Measurements from ENCODE around the gene RINL. TPM values are rescaled to one million over a fixed set of nuclear protein-coding genes. Genes with fewer than 3 reads are reported as not detected.
"Not testable (repeated sequence)": the region's sequence is repeated elsewhere in the genome, so short reads cannot be mapped to it uniquely, and the experiment has no call there.

The RINL gene
- polyA plus RNA-seq, 3 donors, result 7.2 to 19.3 (median 13.5) TPM

DNA sequence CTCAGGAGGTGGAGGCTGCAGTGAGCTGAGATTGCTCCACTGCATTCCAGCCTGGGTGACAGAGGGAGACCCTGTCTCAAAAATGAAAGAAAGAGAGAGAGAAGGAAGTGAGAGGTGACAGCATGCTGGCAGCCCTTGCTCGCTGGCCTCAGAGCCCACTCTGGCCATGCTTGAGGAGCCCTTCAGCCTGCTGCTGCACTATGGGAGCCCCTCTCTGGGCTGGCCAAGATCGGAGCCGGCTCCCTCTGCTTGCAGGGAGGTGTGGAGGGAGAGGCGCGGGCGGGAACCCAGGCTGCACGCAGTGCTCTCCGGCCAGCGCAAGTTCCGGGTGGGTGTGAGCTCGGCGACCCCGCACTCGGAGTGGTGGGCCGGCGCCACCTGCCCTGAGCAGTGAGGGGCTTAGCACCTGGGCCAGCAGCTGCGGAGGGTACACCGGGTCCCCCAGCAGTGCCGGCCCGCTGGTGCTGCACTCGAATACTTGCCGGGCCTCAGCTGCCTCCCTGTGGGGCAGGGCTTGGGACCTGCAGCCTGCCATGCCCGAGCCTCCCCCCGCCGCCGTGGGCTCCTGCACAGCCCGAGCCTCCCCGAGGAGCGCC lies 56.7 kb downstream of the RINL start:
- 97 to 98% (median 98%) methylated on average over 28 to 29 of the region's 29 CpGs for WGBS, 3 donors
- H3K27ac ChIP-seq (ENCODE audit: low read depth, low read length), result not testable (repeated sequence)

DNA sequence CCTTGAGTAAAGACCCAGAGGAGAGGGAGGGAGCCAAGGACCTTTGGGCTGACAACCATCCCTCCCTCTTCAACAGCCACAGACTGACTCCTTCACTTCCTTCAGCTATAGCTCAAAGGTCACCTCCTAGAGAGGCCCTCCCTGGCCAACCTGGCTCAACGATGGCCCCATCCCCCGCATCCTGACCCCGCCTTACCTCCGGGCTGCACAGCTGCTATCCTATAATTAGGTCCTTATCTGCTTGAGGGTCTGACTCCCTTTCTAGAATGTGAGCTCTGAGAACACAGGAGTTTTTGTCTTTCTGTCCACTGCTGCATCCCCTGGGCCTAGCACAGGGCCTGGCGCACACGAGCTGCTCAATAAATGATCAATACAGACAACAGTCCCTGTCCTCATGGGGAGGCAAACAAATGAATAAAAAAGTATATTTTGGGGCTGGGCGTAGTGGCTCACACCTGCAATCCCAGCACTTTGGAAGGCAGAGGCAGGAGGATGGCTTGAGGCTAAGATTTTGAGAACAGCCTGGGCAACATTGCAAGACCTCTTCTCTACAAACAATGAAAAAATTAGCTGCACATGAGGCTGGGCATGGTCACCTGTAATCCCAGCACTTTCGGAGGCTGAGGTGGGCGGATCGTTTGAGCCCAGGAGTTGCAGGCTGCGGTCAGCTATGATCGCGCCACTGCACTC lies 58.7 kb downstream of the RINL start:
- WGBS, 3 donors, result 69 to 90% (median 83%) methylated on average over 13 of the region's 13 CpGs
- no peak overlapping the region for H3K27ac ChIP-seq (ENCODE audit: low read depth, low read length)

Other genes starting within 250 kb of the RINL start
- gene ACTN4, start 230.6 kb downstream of the RINL start, polyA plus RNA-seq, result 100 to 1,000 TPM in 2 of 3 donors, 10 to 100 TPM in 1; 71.1 to 195 (median 101) TPM
- gene CAPN12, start 133.8 kb downstream of the RINL start, polyA plus RNA-seq, result 1 to 10 TPM; 1.6 to 4.3 (median 3.1) TPM
- gene LGALS7, start 104.8 kb downstream of the RINL start, polyA plus RNA-seq, result under 1 TPM in 1 of 3 donors, not detected in 2; 0.94 TPM
- gene LGALS7B, start 89.1 kb downstream of the RINL start, polyA plus RNA-seq, result 1 to 10 TPM; 1.2 to 5.1 (median 3.0) TPM
- 10 to 100 TPM in 1 of 3 donors, 1 to 10 TPM in 2; 7.1 to 21.1 (median 9.2) TPM for gene LGALS4, start 65.3 kb downstream of the RINL start, polyA plus RNA-seq
- 100 to 1,000 TPM; 166 to 698 (median 285) TPM for gene ECH1, start 46.5 kb downstream of the RINL start, polyA plus RNA-seq
- gene HNRNPL, start 28.3 kb downstream of the RINL start, polyA plus RNA-seq, result 100 to 1,000 TPM in 2 of 3 donors, 10 to 100 TPM in 1; 82.0 to 145 (median 136) TPM
- gene SIRT2, start 21.3 kb upstream of the RINL start, polyA plus RNA-seq, result 10 to 100 TPM; 27.9 to 79.1 (median 61.5) TPM
- gene NFKBIB, start 21.7 kb upstream of the RINL start, polyA plus RNA-seq, result 10 to 100 TPM; 17.5 to 38.2 (median 24.7) TPM
- gene CCER2, start 33.9 kb upstream of the RINL start, polyA plus RNA-seq, result under 1 TPM; 0.18 to 0.56 (median 0.40) TPM
- gene SARS2, start 52.5 kb upstream of the RINL start, polyA plus RNA-seq, result 10 to 100 TPM; 21.2 to 27.0 (median 23.4) TPM
- gene MRPS12, start 52.7 kb upstream of the RINL start, polyA plus RNA-seq, result 10 to 100 TPM; 28.2 to 45.3 (median 35.4) TPM
- gene FBXO17, start 97.5 kb upstream of the RINL start, polyA plus RNA-seq, result 10 to 100 TPM in 2 of 3 donors, 1 to 10 TPM in 1; 6.8 to 28.8 (median 25.8) TPM
- 10 to 100 TPM in 1 of 3 donors, 1 to 10 TPM in 2; 3.1 to 19.0 (median 4.4) TPM for gene FBXO27, start 154.3 kb upstream of the RINL start, polyA plus RNA-seq
- under 1 TPM in 1 of 3 donors, not detected in 2; 0.01 TPM for gene ACP7, start 206.1 kb upstream of the RINL start, polyA plus RNA-seq
- 10 to 100 TPM; 13.2 to 23.7 (median 14.2) TPM for gene PAK4, start 247.5 kb upstream of the RINL start, polyA plus RNA-seq

Measured in adipose tissue (tissue), 3 donors.